Cerebellar cortex (tissue), 1 donor: Measurements from ENCODE around the gene TUBB1.
A peak's percentile ranks its signal among the peaks of the same experiment; 100 is the strongest.
"Not testable (repeated sequence)": the region's sequence is repeated elsewhere in the genome, so short reads cannot be mapped to it uniquely, and the experiment has no call there.

Experiments
- DNase-seq: peaks from one replicate; pipeline ENCODE4 v3.0.0-alpha.2; 2015; ENCODE audit warnings: low spot score

Gene TUBB1

GRCh38 chr20:59019217-59019616 lies at the start of gene TUBB1:
TSS of gene TUBB1 (plus strand) at chr20:59019429. CDS start at chr20:59019523, 94 bp downstream.
- no peak for DNase-seq

GRCh38 chr20:58969439-58969838 lies 49.8 kb upstream of the TUBB1 start:
- no peak for DNase-seq

GRCh38 chr20:58970146-58970545 lies 49.1 kb upstream of the TUBB1 start:
- no peak for DNase-seq

GRCh38 chr20:58971429-58971828 lies 47.8 kb upstream of the TUBB1 start:
- DNase-seq, result no peak

- DNase-seq, result no peak
Observed at GRCh38 chr20:58973179-58973578, 46.0 kb upstream of the TUBB1 start.

- no peak for DNase-seq
Observed at GRCh38 chr20:58973866-58974265, 45.4 kb upstream of the TUBB1 start.

GRCh38 chr20:58975353-58975752 lies 43.9 kb upstream of the TUBB1 start:
- DNase-seq, result no peak

- DNase-seq, result no peak
Observed at GRCh38 chr20:58976061-58976730, 43.0 kb upstream of the TUBB1 start.

GRCh38 chr20:58978351-58979190 lies 40.7 kb upstream of the TUBB1 start:
- DNase-seq, result no peak

GRCh38 chr20:58980711-58981627 lies 38.3 kb upstream of the TUBB1 start, which contains the start of gene NELFCD:
TSS of gene NELFCD (plus strand) at chr20:58981256. CDS start at chr20:58981310, 54 bp downstream.
- DNase-seq, result peak; percentile 74

GRCh38 chr20:58981628-58982364 lies 37.4 kb upstream of the TUBB1 start:
- no peak for DNase-seq

- DNase-seq, result no peak
Observed at GRCh38 chr20:58982406-58983114, 36.7 kb upstream of the TUBB1 start.

- not testable (repeated sequence) for DNase-seq
Observed at GRCh38 chr20:58983115-58983468, 36.1 kb upstream of the TUBB1 start.

GRCh38 chr20:58984691-58985090 lies 34.5 kb upstream of the TUBB1 start:
- DNase-seq, result no peak

GRCh38 chr20:58985656-58986055 lies 33.6 kb upstream of the TUBB1 start:
- DNase-seq, result no peak

GRCh38 chr20:58986286-58986967 lies 32.8 kb upstream of the TUBB1 start:
- no peak for DNase-seq

GRCh38 chr20:58986968-58987517 lies 32.2 kb upstream of the TUBB1 start:
- DNase-seq, result no peak

- DNase-seq, result peak; percentile 75
Observed at GRCh38 chr20:58987790-58988564, 31.3 kb upstream of the TUBB1 start.

- no peak for DNase-seq
Observed at GRCh38 chr20:58988565-58988882, 30.7 kb upstream of the TUBB1 start.
